C4-2B (cell line): ENCODE measurements around the gene GIMAP8.

Experiments used
- H3K27ac ChIP-seq: fragments of 450-650 bp; 2 replicates; pipeline ENCODE4 v1.5.1; 2017
- ZFX ChIP-seq: fragments of 450-650 bp; IDR thresholded peaks from 2 replicates; pipeline ENCODE4 v1.6.1; 2017
- TF ChIP-seq, protein P1 (sequence below): fragments of 450-650 bp; conservative IDR thresholded peaks from 2 replicates; pipeline ENCODE4 v1.5.1; 2017; ENCODE audit warnings: mild to moderate bottlenecking

GIMAP8 gene

DNA sequence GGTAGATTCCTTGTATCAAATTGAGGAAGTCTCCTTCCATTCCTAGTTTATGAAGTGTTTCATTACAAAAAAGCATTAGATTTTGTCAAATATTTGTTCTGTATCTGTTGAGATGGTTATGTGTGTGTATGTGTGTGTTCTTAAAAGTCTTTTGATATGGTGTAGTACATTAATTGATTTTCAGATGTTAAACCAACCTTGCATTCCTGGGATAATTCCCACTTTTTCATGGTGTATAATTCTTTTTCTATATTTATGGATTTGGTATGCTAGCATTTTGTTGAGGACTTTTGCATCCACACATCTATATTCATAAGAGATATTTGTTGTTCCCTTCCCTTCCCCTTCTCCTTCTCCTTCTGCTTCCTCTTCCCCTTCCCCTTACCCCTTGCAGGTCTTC lies 8.9 kb upstream of the GIMAP8 start:
- no peak overlapping the region for H3K27ac ChIP-seq
- TF ChIP-seq ZFX = no peak
- TF ChIP-seq, protein P1, sequence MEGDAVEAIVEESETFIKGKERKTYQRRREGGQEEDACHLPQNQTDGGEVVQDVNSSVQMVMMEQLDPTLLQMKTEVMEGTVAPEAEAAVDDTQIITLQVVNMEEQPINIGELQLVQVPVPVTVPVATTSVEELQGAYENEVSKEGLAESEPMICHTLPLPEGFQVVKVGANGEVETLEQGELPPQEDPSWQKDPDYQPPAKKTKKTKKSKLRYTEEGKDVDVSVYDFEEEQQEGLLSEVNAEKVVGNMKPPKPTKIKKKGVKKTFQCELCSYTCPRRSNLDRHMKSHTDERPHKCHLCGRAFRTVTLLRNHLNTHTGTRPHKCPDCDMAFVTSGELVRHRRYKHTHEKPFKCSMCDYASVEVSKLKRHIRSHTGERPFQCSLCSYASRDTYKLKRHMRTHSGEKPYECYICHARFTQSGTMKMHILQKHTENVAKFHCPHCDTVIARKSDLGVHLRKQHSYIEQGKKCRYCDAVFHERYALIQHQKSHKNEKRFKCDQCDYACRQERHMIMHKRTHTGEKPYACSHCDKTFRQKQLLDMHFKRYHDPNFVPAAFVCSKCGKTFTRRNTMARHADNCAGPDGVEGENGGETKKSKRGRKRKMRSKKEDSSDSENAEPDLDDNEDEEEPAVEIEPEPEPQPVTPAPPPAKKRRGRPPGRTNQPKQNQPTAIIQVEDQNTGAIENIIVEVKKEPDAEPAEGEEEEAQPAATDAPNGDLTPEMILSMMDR = no peak

DNA sequence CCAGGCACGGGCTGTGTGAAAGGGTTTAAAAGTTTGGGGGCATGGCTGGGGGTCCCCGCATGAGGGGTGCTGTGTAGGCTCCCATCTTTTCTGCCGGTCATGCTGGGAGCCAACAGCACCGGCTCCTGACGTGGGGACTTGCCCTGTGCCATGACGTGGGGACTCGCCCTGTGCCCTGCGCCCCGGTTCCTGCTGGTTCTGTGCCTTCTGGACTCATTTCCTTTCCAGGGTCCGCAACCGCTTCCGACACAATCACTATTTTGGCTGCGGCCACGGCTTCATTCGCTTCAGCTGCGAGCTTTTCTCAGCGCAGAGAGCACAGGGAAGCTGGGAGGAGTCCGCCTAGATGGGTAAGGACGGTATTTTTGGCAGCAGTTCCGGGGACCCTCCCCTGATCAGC lies 7.6 kb upstream of the GIMAP8 start:
- no peak overlapping the region for H3K27ac ChIP-seq
- TF ChIP-seq, protein P1 = no peak
- no peak for TF ChIP-seq ZFX

DNA sequence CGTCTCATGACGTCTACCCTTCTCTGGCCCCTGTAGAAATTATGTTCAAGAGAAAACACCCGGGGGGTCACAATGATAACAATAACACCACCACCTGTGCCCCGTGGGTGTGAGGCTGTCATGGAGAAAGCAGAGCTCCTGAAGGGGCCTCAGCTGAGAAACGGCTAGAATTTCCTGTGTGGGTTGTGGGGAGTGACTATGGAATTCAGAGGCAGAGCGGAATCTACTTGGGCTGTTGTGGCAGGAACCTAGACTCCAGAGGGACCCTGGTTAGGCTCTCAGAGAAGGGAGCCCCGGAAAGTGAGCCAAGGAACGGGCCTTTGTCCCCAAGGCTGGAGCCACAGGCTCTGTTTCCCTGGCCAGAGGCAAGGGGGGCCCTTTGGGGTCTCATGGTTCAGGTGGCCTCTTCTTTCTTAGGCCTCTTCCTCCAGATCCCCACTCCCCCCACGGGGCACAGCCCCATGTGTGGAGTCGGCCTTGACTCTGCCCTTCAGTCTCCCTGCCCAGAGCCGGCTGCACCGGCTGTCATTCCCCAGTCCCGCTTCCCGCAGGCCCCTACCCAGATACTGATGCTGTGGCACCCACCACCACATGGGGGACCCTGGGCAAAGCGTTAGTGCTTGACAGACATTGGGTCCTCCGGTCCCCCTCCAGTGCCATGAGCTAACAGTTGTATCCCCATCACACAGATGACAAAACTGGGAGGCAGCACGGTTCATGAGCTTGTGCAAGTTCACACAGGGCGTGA lies 6.5 kb upstream of the GIMAP8 start:
- no peak overlapping the region for H3K27ac ChIP-seq

DNA sequence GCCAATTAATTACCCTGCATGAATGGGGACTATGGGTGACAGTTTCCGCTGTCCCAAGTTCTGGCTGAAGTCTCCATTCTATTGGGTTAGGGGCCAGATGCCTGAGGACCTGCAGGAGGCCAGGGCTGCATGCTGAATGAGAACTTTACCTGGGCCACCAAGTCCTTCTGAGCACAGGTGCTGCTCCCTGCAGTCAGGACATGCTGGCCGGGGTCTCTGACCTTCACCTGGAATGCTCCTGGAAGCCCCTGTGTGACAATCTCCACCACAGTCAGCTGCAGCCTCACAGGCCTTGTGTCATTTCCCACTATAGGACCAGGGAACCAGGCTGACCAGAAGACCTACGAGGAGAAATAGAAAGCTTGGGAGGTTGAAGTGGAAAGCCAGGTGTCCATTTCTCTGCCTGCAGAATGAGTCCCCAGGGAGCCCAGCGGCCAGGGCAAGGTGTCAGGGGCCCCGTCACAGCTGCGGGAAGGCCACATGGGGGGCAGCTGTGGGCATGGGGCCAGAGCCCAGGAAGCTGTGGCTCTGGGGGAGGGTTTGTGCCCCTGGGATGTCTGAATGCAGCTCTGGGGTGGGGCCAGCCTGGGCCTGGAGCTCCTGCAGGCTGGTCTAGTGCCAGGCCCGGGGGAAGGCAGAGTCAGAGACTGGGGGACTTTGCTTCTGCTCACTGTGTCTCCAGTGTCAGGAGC lies 5.6 kb upstream of the GIMAP8 start:
- H3K27ac ChIP-seq = no peak overlapping the region
- TF ChIP-seq ZFX = no peak
- TF ChIP-seq, protein P1 = no peak

More for the DNA sequence above, 6.5 kb upstream of the GIMAP8 start:
- TF ChIP-seq, protein P1 = no peak
- TF ChIP-seq ZFX = no peak

DNA sequence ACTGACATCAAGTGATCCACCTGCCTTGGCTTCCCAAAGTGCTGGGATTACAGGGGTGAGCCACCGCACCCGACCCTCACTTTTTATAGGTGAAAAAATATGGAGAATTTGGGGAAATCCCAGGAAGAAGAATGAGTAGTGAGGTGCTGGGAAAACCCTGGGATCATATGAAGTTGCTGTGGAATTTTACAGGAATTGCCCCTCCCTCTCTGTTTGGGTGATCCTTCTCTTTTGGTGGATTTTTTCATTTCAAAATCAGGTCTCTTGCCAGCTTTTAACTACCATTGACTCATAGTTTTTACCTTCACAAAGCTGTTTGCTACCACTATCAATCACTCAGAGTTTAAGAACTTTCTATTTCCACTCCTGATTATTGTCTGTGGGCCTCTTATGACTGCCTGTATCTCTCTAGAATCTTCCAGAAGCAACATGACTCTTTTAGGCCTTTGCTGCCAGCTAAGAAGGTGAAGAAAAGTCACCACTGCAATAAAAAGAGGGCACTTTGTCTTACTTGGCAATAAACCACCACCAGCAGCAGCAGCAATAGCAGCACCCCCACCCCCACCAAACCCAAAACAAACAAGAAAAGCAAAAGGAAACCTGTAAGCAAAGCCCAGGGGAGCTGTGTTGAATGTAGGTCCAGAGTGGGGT lies 4.0 kb upstream of the GIMAP8 start:
- TF ChIP-seq, protein P1 = no peak
- TF ChIP-seq ZFX = no peak
- H3K27ac ChIP-seq = no peak overlapping the region

DNA sequence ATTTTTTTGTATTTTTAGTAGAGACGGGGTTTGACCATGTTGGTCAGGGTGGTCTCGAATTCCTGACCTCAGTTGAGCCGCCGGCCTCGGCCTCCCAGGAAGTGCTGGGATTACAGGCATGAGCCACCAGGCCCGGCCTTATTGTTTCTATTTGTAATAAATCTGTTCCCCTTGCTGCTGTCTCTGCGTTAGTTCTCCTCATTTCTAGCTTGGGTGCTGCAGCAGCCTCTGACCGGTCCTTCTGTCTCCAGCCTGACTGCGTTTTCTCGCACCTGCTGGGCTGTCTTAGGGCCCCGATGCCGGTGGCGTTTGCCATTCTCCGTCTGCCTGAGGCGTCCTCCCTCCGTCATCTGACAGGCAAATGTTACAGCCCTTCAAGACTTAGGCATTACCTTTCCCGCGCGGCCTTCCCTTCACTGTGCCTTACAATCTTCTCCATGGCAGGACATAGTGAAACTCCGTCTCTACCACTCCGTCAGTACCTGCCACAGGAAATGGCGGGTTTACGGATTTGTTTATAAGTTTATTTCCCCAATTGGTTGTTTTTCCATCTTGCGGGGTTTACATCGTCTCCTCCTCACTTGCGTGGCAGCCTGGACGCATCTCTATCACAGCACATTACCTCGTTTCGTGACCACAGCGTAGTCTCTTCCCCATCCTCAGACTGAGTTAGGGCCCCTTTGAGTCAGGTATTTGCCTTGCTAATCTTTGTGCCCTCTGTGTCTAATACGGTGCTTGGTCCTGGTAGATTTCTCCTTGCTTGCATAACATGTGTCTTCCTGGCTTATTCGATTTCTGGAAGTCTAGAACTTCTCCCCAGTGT lies 2.3 kb upstream of the GIMAP8 start:
- H3K27ac ChIP-seq = no peak overlapping the region
- no peak for TF ChIP-seq ZFX
- TF ChIP-seq, protein P1 = 0 out of 2 replicates have a peak, but pooled peaks have one; percentile 32
